ENCODE data around the gene NME3. TPM values are rescaled to one million over a fixed set of nuclear protein-coding genes. Genes with fewer than 3 reads are reported as not detected.

Gene NME3
- total RNA-seq = 52.0 TPM

DNA sequence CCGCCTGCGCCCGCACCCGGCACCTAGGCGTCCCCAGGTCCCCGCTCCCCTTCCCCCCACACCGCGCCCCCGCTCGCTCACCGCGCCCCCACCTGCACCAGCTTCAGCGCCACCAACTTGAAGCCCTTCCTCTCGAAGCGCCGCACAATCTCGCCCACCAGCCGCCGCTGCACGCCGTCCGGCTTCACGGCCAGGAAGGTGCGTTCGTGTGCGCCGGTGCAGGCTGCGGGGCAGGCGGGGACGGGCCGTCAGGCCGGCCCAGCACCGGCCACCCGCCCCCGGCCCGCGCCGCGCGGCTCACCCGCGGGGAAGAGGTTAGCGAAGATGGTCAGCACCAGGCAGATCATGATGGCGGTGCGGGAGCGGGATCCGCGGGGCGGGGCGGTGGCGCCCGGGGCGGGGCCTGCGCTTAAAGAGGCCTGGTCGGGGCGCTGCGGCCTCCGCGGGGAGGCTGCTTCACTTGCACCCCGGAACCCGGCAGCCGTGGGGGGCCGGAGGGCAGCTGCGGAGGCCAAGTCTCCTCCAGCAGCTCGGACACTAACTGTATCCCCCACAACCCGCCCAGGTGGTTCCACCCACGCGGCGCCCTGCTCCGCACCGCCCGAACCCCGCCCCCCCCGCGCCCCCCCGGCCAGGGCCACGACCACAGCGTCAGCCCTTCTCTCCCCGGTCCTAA lies at the start of gene NME3:
NME3 (minus strand) TSS at position 356 of the 676 bp plus-strand sequence; CDS start at position 347, 9 bp downstream.

DNA sequence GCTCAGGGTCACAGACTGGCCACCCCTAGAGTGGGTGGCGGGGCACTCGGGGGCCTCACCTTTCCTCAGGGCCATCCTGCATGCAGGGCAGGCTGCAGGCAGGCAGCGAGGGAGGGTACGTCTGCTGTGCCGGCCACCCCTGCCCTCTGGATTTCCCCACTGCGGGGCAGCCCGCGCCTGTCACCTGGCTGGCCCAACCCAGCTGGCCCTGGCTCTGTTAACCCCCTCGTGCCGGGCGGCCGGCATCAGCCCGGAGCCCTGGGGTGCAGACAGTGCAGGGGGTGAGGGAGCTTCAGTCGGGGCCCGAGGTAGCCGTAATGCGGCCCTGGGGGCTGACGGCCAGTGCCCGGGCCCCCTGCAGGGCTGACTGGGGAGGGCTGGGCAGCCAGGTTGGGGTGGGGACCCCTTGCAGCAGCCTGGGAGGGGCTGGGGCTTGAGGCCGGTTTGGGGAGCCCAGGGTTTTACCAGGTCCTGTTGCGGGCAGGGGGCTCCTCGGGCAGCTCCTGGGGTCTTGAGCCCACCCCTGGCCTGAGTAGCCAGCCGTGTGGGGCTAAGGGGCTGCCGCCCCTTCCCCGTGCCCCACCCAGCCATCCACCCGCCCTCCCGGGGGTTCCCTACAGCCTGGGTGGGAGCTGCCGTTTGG lies 22.4 kb upstream of the NME3 start, which contains the start of gene IGFALS:
IGFALS (minus strand) TSS at position 128 of the 643 bp plus-strand sequence; CDS start at position 75, 53 bp downstream.

DNA sequence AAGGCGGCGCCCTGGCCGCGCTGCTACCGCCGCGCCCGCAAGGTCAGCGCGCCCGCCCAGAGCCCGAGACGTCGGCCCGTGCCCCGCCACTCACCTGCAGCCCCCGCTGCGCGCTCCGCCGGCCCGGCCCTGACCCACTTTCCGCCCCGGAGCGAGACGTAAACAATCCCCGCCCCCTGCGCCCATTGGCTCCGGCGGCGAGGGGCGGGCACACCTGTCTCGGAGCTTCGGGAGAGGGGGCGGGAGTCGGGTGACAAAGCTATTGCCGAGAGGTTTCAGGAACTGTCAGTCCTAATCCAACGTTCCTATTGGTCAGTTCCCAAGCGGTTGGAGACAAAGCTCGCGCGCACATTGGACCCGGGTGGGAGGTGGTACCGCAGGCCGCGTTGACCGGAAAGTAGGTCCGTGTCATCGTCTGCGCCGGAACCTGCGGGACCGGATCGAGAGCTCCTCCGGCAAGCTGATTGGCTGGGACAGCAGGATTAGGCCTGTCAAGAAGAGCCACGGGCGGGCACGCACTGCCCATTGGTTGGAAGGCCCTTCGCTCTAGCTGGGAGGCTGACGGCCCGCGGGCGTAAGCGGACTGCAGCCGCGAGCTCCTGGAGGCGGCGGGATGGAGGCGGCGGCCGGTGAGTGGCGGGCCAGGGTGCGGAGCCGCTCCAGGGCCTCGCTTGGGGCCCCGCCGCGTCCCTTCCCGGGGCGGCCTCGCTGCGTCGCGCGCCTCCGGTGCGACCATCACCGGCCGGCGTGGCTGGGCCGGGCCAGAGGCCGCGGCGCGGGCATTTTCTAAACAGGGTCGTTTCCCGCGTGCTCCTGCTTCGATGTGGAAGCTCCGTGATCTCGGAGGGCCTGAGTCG lies 11.3 kb upstream of the NME3 start, which contains the start of the genes NUBP2 and SPSB3:
NUBP2 (plus strand) TSS at position 553 of the 857 bp plus-strand sequence; CDS start at position 614, 61 bp downstream.
SPSB3 (minus strand) TSS at position 164 of the 857 bp plus-strand sequence. CDS start 1,088 bp downstream, outside the sequence.

DNA sequence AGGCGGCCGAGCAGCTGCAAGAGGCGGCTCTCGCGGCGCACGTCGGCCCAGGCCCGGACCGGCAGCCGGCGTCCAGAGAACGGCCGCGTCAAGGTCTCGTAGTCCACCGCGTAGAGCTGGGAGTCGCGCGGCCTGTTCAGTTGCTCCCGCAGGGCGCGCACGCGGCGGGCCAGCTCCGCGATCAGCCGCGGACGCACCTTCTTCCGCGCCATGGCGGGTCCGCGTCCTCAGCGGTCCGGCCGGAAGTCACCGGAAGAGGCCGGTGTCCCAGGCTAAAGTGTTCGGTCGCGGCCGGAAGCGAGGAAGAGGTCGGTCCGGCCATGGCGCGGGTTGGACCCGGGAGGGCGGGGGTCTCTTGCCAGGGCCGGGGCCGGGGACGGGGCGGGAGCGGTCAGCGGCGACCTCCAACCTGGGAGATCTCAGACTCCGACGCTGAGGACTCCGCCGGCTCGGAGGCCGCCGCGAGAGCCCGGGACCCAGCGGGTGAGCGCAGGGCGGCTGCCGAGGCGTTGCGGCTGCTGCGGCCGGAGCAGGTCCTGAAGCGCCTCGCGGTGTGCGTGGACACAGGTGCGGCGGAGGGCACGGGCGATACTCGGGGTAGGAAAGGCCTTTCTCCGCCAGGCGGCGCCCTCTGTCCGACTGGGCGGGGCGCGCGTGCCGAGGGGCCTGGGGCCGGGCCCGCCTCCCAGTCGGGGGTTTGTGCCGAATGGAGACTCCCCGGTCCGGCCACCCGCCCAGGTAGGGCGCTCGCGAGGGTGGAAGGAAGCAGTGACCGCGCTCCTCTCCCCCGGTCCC lies 1.8 kb upstream of the NME3 start, which contains the start of gene MRPS34:
MRPS34 (minus strand) TSS at position 227 of the 795 bp plus-strand sequence; CDS start at position 212, 15 bp downstream.

DNA sequence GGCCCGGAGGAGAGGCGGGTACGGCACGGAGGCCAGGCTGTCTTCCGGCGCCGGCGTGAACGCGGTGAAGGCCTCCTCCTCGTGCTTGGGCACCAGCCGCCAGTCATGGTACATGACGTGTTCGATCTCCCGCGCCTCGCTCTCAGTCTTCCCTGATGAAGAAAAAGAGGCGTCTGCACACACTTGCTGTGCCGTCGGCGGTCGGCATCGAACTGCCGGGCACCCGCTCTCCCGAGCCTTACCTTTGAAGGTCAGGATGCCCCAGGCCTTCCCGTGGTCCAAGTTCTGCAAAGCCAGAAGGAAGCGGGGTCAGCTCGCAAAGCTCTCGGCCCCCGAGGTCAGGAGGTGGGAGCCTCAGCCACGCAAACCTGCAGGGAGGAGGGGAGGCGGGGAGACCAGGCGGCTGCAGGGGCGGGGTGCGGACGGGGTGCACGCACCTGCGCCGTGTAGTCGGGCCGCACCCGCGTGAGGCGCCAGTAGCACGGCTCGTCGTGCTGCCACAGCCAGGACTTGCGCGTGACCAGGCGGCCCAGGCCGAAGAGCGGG lies 1.1 kb upstream of the NME3 start, which contains the start of gene EME2:
EME2 (plus strand) TSS at position 449 of the 546 bp plus-strand sequence. CDS start 418 bp downstream, outside the sequence.

Other genes with a start within 250 kb of the NME3 start
- gene TMEM204, start 237.9 kb downstream of the NME3 start, total RNA-seq = 9.6 TPM
- gene IFT140, start 159.5 kb downstream of the NME3 start, total RNA-seq = 73.1 TPM
- gene CRAMP1, start 159.2 kb downstream of the NME3 start, total RNA-seq = 17.8 TPM
- gene JPT2, start 93.3 kb downstream of the NME3 start, total RNA-seq = 35.5 TPM
- 107 TPM for gene MAPK8IP3, start 65.3 kb downstream of the NME3 start, total RNA-seq
- gene EME2, start 1.3 kb upstream of the NME3 start, total RNA-seq = 16.1 TPM
- gene MRPS34, start 1.6 kb upstream of the NME3 start, total RNA-seq = 48.4 TPM
- gene SPSB3, start 11.0 kb upstream of the NME3 start, total RNA-seq = 93.1 TPM
- gene NUBP2, start 11.4 kb upstream of the NME3 start, total RNA-seq = 56.1 TPM
- gene IGFALS, start 22.2 kb upstream of the NME3 start, total RNA-seq = 0.55 TPM
- 55.9 TPM for gene HAGH, start 55.3 kb upstream of the NME3 start, total RNA-seq
- 35.6 TPM for gene FAHD1, start 55.7 kb upstream of the NME3 start, total RNA-seq
- 0.60 TPM for gene MEIOB, start 100.6 kb upstream of the NME3 start, total RNA-seq
- 0.38 TPM for gene HS3ST6, start 146.9 kb upstream of the NME3 start, total RNA-seq
- gene MSRB1, start 171.7 kb upstream of the NME3 start, total RNA-seq = 5.7 TPM
- gene RPL3L, start 183.1 kb upstream of the NME3 start, total RNA-seq = 6.3 TPM
- gene NDUFB10, start 188.0 kb upstream of the NME3 start, total RNA-seq = 71.7 TPM
- gene RPS2, start 193.3 kb upstream of the NME3 start, total RNA-seq = 801 TPM
- not detected for gene RNF151, start 195.3 kb upstream of the NME3 start, total RNA-seq
- gene TBL3, start 200.5 kb upstream of the NME3 start, total RNA-seq = 32.0 TPM
- gene NOXO1, start 209.9 kb upstream of the NME3 start, total RNA-seq = 0.55 TPM
- 14.7 TPM for gene GFER, start 212.7 kb upstream of the NME3 start, total RNA-seq
- 6.5 TPM for gene SYNGR3, start 218.4 kb upstream of the NME3 start, total RNA-seq
- 20.3 TPM for gene ZNF598, start 238.3 kb upstream of the NME3 start, total RNA-seq
- gene NPW, start 248.2 kb upstream of the NME3 start, total RNA-seq = 2.0 TPM

All from camera-type eye (tissue), 1 donor.